B cell (primary cell): Measurements from ENCODE around the gene TNFAIP1. TPM values are rescaled to one million over a fixed set of nuclear protein-coding genes. Genes with fewer than 3 reads are reported as not detected.
A peak's percentile ranks its signal among the peaks of the same experiment; 100 is the strongest.

Source experiments
- ATAC-seq: fragments of 200-7000 bp; cut with Tn5 transposase; one replicate; pipeline ENCODE4 v1.10.0; 2021; ENCODE audit warnings: low read depth, mild to moderate bottlenecking, moderate number of reproducible peaks, moderate library complexity
- CTCF ChIA-PET: fragments of 350-600 bp; sonication (Branson Sonifier 250); formaldehyde crosslinking; loops from one replicate; lab custom pipeline; 2021; ENCODE audit warnings: antibody characterized with exemption, inconsistent platforms; lab: Charles Lee
- POLR2A ChIA-PET: fragments of 350-600 bp; sonication (Branson Sonifier 250); formaldehyde crosslinking; loops from one replicate; lab custom pipeline; 2021; ENCODE audit warnings: antibody characterized with exemption; lab: Charles Lee
- DNase-seq: peaks from one replicate; pipeline ENCODE4 v3.0.0; 2013
- H2AFZ ChIP-seq: 2 replicates; pipeline ENCODE4 v1.6.1; 2012; ENCODE audit warnings: mild to moderate bottlenecking, low read depth, low read length; ENCODE audit not compliant: insufficient read depth, poor library complexity, severe bottlenecking
- H3K27ac ChIP-seq, 2 donors: 1 replicate in 1 of 2; 2 replicates in 1 of 2; pipeline ENCODE4 v1.5.1; 2012 to 2013; ENCODE audit warnings: low read length in 2 of 2, mild to moderate bottlenecking in 2 of 2, moderate library complexity in 1 of 2
- H3K27me3 ChIP-seq, 4 experiments: fragments of 200-600 bp in 1 of 4; sonication (generic) in 1 of 4; replicated peaks in 1 of 4; 1 replicate in 2 of 4; 2 replicates in 2 of 4; pipeline versions ENCODE4 v1.6.1 to v1.7.0; 2013 to 2016; ENCODE audit warnings: low read length in 3 of 4, mild to moderate bottlenecking in 2 of 4, mixed read lengths in 1 of 4, moderate library complexity in 1 of 4; ENCODE audit not compliant: insufficient read depth in 4 of 4, control insufficient read depth in 3 of 4; ENCODE audit errors: control extremely low read depth in 1 of 4
- H3K36me3 ChIP-seq, 2 experiments: replicated peaks in 1 of 2; 1 replicate in 1 of 2; 2 replicates in 1 of 2; pipeline versions ENCODE4 v1.6.1 to v1.7.1; 2013; ENCODE audit warnings: low read length in 1 of 2; ENCODE audit not compliant: insufficient read depth in 2 of 2, control insufficient read depth in 1 of 2; ENCODE audit errors: control extremely low read depth in 1 of 2, extremely low read depth in 1 of 2
- H3K4me1 ChIP-seq, 2 donors: fragments of 200-600 bp in 1 of 2; sonication (generic) in 1 of 2; 1 replicate in 1 of 2; 2 replicates in 1 of 2; pipeline versions ENCODE4 v1.5.1 to v1.6.1; 2013 to 2017; ENCODE audit warnings: low read length in 2 of 2; ENCODE audit not compliant: control insufficient read depth in 2 of 2, insufficient read depth in 2 of 2
- H3K4me2 ChIP-seq: replicated peaks from 2 replicates; pipeline ENCODE3; 2012; ENCODE audit warnings: mild to moderate bottlenecking, low read depth, low read length; ENCODE audit not compliant: poor library complexity, severe bottlenecking
- H3K4me3 ChIP-seq, 5 experiments: fragments of 200-600 bp in 1 of 5; sonication (generic) in 1 of 5; 1 replicate in 3 of 5; 2 replicates in 2 of 5; pipeline versions ENCODE4 v1.5.1 to v1.7.0; 2011 to 2016; ENCODE audit warnings: low read length in 4 of 5, mild to moderate bottlenecking in 4 of 5, low read depth in 2 of 5, control low read depth in 1 of 5, moderate library complexity in 1 of 5; ENCODE audit not compliant: insufficient read depth in 1 of 5; ENCODE audit errors: control extremely low read depth in 1 of 5, extremely low read depth in 1 of 5
- H3K79me2 ChIP-seq: fragments of 200-600 bp; sonication (generic); one replicate; pipeline ENCODE4 v1.6.0; 2016; ENCODE audit warnings: low read length; ENCODE audit not compliant: control insufficient read depth, insufficient read depth
- H3K9ac ChIP-seq: fragments of 200-600 bp; sonication (generic); 2 replicates; pipeline ENCODE4 v1.6.1; 2017; ENCODE audit warnings: mild to moderate bottlenecking, low read length, moderate library complexity
- H3K9me3 ChIP-seq, 3 donors: one replicate each; pipeline versions ENCODE4 v1.6.1 to v1.7.1; 2013; ENCODE audit warnings: low read length in 2 of 3; ENCODE audit not compliant: control insufficient read depth in 2 of 3, insufficient read depth in 1 of 3; ENCODE audit errors: control extremely low read depth in 1 of 3
- H4K20me1 ChIP-seq: 2 replicates; pipeline ENCODE4 v1.6.0; 2012; ENCODE audit warnings: mild to moderate bottlenecking, low read length; ENCODE audit not compliant: insufficient read depth, control insufficient read depth, poor library complexity, severe bottlenecking
- H3K27ac Mint-ChIP-seq: one replicate; pipeline ENCODE4 v1.8.0; 2021; ENCODE audit warnings: mixed read lengths
- H3K27me3 Mint-ChIP-seq: one replicate; pipeline ENCODE4 v1.8.0; 2021; ENCODE audit warnings: mixed read lengths
- H3K4me1 Mint-ChIP-seq: one replicate; pipeline ENCODE4 v1.8.0; 2021; ENCODE audit warnings: mixed read lengths
- H3K4me3 Mint-ChIP-seq: one replicate; pipeline ENCODE4 v1.8.0; 2021; ENCODE audit warnings: mixed read lengths
- H3K9me3 Mint-ChIP-seq: one replicate; pipeline ENCODE4 v1.8.0; 2022; ENCODE audit warnings: mixed read lengths; ENCODE audit not compliant: insufficient read depth
- EZH2 ChIP-seq: IDR thresholded peaks from 2 replicates; pipeline ENCODE4 v1.6.1; 2012; ENCODE audit warnings: borderline replicate concordance, low read depth, mild to moderate bottlenecking, moderate library complexity, low read length; ENCODE audit not compliant: insufficient read depth, poor library complexity, severe bottlenecking
- WGBS: methylation state at CpG from one replicate; pipeline ENCODE4 v1.1.5; 2013; ENCODE audit warnings: missing lambda C conversion rate; ENCODE audit not compliant: insufficient coverage; 5-methylcytosine and 5-hydroxymethylcytosine counted together
- intact Hi-C: fragments of 100-400 bp; cut with micrococcal nuclease; formaldehyde crosslinking; loops from one replicate; pipeline ENCODE4 v1.10.0; 2022
- polyA minus RNA-seq: library from RNA; depleted of rRNA, polyadenylated mRNA; stranded (reverse); fragments of >200 nt; gene quantifications from 2 replicates; pipeline ENCODE4 v1.2.3, GENCODE V29; 2012
- polyA plus RNA-seq: library from polyadenylated mRNA; depleted of rRNA; stranded (reverse); fragments of >200 nt; gene quantifications from 2 replicates; pipeline ENCODE4 v1.2.3, GENCODE V29; 2012
- total RNA-seq, 2 donors: library from RNA; stranded (reverse); fragments of 120-200 nt in 1 of 2; gene quantifications; 1 replicate in 1 of 2; 2 replicates in 1 of 2; pipeline versions ENCODE4 v1.2.3 to v1.2.4, GENCODE V29; 2013 to 2022
- TF ChIP-seq, protein P1 (sequence below): fragments of 200-600 bp; IDR thresholded peaks from one replicate; pipeline ENCODE4 v1.8.0; 2022; ENCODE audit warnings: antibody characterized with exemption, mild to moderate bottlenecking

The TNFAIP1 gene, protein sequence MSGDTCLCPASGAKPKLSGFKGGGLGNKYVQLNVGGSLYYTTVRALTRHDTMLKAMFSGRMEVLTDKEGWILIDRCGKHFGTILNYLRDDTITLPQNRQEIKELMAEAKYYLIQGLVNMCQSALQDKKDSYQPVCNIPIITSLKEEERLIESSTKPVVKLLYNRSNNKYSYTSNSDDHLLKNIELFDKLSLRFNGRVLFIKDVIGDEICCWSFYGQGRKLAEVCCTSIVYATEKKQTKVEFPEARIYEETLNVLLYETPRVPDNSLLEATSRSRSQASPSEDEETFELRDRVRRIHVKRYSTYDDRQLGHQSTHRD
- total RNA-seq (19.0 and 20.4 TPM in 2 replicates), polyA plus RNA-seq (10.7 and 11.7 TPM in 2 replicates), polyA minus RNA-seq (14.4 and 27.4 TPM in 2 replicates)
- 9.2 TPM for total RNA-seq (2013)

DNA sequence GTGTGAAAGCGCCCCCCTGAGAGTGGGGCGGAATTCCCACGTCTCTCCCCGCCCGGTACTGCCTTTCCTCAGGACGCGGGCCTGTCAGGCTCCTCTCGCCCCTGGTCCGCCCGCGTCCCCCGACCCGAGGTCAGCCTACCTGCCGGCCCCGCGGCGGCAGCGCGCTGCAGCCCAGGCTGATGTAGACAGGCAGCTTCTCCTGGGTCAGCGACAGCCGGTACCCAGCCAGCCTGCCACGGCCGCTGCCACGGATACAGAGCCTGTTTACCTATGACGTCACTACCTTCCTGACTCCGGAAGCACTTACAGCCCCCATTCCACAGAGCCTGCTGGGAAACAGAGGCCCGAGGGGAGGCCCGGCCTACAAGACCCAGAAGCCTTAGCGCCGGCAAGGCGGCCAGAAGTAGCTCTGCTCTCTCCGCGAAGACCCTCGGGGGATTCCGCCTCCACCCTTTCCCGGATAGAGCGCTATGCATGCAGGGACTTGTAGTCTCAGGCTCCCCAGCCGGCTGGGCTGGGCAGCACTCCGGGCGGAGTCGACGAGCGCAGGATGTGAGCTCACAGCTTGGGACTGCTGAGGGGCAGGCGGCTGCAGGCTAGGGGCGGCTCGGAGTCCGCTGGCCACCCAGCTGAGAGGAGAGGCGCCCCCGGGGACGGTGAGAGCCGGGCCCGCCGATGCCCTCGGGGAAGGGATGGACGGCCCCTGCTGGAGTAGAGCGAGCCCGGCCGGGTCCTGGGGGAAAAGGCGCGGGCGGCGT is at the start of gene TNFAIP1, which contains the start of gene IFT20:
TSS of gene TNFAIP1 (plus strand) at position 561 of the 758 bp plus-strand sequence. CDS start 3,761 bp downstream, outside the sequence.
TSS of gene IFT20 (minus strand) at position 272 of the 758 bp plus-strand sequence. CDS start 3,487 bp downstream, outside the sequence.
- peaks cover 19 to 24% of the 10 kb centered on the region in 2 donors for H3K4me1 ChIP-seq
- Mint-ChIP-seq H3K27ac (peak within 1 kb of the TSS; percentile 91), H3K9me3 (no peaks in the 10 kb centered on the region), H3K4me1 (peaks cover 35% of the 10 kb centered on the region), H3K27me3 (no peaks in the 10 kb centered on the region), H3K4me3 (peak within 1 kb of the TSS; percentile 93)
- peak within 1 kb of the TSS; percentile 90 for H2AFZ ChIP-seq
- TF ChIP-seq, protein P1, sequence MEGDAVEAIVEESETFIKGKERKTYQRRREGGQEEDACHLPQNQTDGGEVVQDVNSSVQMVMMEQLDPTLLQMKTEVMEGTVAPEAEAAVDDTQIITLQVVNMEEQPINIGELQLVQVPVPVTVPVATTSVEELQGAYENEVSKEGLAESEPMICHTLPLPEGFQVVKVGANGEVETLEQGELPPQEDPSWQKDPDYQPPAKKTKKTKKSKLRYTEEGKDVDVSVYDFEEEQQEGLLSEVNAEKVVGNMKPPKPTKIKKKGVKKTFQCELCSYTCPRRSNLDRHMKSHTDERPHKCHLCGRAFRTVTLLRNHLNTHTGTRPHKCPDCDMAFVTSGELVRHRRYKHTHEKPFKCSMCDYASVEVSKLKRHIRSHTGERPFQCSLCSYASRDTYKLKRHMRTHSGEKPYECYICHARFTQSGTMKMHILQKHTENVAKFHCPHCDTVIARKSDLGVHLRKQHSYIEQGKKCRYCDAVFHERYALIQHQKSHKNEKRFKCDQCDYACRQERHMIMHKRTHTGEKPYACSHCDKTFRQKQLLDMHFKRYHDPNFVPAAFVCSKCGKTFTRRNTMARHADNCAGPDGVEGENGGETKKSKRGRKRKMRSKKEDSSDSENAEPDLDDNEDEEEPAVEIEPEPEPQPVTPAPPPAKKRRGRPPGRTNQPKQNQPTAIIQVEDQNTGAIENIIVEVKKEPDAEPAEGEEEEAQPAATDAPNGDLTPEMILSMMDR: no peak
- TF ChIP-seq EZH2: no peak
- ChIA-PET POLR2A (interaction anchor here (0.6 to 2.1 kb wide), 9 partner anchors 16 to 617 kb away, joined by 3 to 25 read pairs (median 5); partner anchors contain the start of genes PHF12, POLDIP2 and TMEM97), CTCF (interaction anchor here (1.0 to 2.1 kb wide), 9 partner anchors 16 to 618 kb away, joined by 3 to 14 read pairs (median 6); partner anchors contain the start of genes POLDIP2, SARM1 and TMEM97)
- DNase-seq (peak; percentile 99), ATAC-seq (peak; percentile 96)
- peaks cover 24% of the 10 kb centered on the region for H4K20me1 ChIP-seq
- peak within 1 kb of the TSS; percentile 87 for H3K9ac ChIP-seq
- H3K27me3 ChIP-seq: no peaks in the 10 kb centered on the region
- peaks cover 80% of the 10 kb centered on the region for H3K79me2 ChIP-seq
- no peaks in the 10 kb centered on the region for H3K9me3 ChIP-seq
- H3K36me3 ChIP-seq: peaks cover 0 to 23% of the 10 kb centered on the region in 2 experiments
- WGBS: 0% methylated on average over 62 of the region's 62 CpGs
- peak within 1 kb of the TSS; percentile 82 for H3K4me2 ChIP-seq
- peak within 1 kb of the TSS; percentile 72 to 89 (median 82) for H3K4me3 ChIP-seq
- H3K27ac ChIP-seq: peak within 1 kb of the TSS; percentile 82 to 95
- intact Hi-C loops: loop anchor here (1.0 to 5.0 kb wide), 5 partner anchors 16 to 983 kb away; partner anchors contain the start of genes PIGS, POLDIP2, SARM1 and TMEM97
